ENCODE results near the gene FSTL4.

GRCh38 chr5:133370036-133370831 lies 242.1 kb downstream of the FSTL4 start:
- TF ChIP-seq EZH2 (IDR thresholded peaks at IDR 0.05; ENCODE audit: low read length) (no peak), CTCF (optimal IDR thresholded peaks at IDR 0.05 in 1 of 3, IDR thresholded peaks at IDR 0.05 in 1 of 3, conservative IDR thresholded peaks at IDR 0.05 in 1 of 3; ENCODE audit: extremely low read depth in 1 of 3, insufficient read depth in 2 of 3, low read length in 3 of 3) (peak in 1 of 3 experiments; percentile 10)

Data from keratinocyte (primary cell).